Measurements from ENCODE around the gene TSPAN3.
A peak's percentile ranks its signal among the peaks of the same experiment; 100 is the strongest.

The TSPAN3 gene

GRCh38 chr15:77019521-77020331 is 51.2 kb downstream of the TSPAN3 start:
- Mint-ChIP-seq H3K36me3 (peaks cover 2% of the 10 kb centered on the region), H3K27me3 (no peaks in the 10 kb centered on the region), H3K4me3 (peak overlapping the region; percentile 73), H3K9me3 (ENCODE audit: low read depth) (no peaks in the 10 kb centered on the region), H3K27ac (peak overlapping the region; percentile 92), H3K4me1 (ENCODE audit: low read depth) (peaks cover 82% of the 10 kb centered on the region)

- H3K27me3 Mint-ChIP-seq = no peaks in the 10 kb centered on the region
Observed at GRCh38 chr15:77018796-77019505, 52.0 kb downstream of the TSPAN3 start.

GRCh38 chr15:77017761-77018720 is 52.9 kb downstream of the TSPAN3 start:
- H3K27ac Mint-ChIP-seq = peak overlapping the region; percentile 77
- H3K9me3 Mint-ChIP-seq (ENCODE audit: low read depth) = no peaks in the 10 kb centered on the region
- H3K4me1 Mint-ChIP-seq (ENCODE audit: low read depth) = peaks cover 88% of the 10 kb centered on the region
- H3K27me3 Mint-ChIP-seq = no peaks in the 10 kb centered on the region
- H3K4me3 Mint-ChIP-seq = no peak overlapping the region
- H3K36me3 Mint-ChIP-seq = peaks cover 2% of the 10 kb centered on the region

More at GRCh38 chr15:77018796-77019505, 52.0 kb downstream of the TSPAN3 start:
- H3K4me3 Mint-ChIP-seq = peak overlapping the region; percentile 73
- peaks cover 2% of the 10 kb centered on the region for H3K36me3 Mint-ChIP-seq
- peak overlapping the region; percentile 92 for H3K27ac Mint-ChIP-seq
- no peaks in the 10 kb centered on the region for H3K9me3 Mint-ChIP-seq (ENCODE audit: low read depth)
- H3K4me1 Mint-ChIP-seq (ENCODE audit: low read depth) = peaks cover 87% of the 10 kb centered on the region

DNA sequence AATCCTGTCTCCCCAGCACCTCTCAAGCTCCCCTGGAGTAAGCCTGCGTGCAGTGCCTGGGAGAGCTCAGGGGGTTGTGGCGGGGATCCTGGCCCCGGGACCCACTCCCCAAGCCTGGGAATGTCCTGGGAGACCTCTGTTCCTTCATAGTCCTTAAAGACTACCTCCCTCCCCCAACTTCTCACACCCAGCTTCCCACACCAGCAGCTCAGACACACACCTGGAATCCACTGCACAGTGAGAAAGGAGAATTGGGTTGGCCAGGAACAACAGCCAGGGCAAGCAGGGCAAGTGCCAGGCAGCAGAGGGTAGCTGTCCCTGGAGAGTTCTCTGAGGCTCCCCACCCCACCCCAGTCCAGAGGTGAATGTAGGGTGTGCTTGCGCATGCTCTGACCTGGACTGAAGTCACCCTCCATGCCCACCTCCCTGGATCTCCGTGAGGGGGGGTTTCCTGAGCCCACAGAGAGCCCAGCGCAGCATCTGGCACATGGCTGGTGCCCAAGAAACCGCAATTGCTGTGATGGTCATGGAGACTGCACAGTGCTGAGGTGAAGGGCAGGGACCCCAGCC is 53.7 kb downstream of the TSPAN3 start:
- Mint-ChIP-seq H3K27ac (peak overlapping the region; percentile 77), H3K27me3 (no peaks in the 10 kb centered on the region), H3K36me3 (peaks cover 2% of the 10 kb centered on the region), H3K4me3 (no peak overlapping the region), H3K9me3 (ENCODE audit: low read depth) (no peaks in the 10 kb centered on the region), H3K4me1 (ENCODE audit: low read depth) (peaks cover 88% of the 10 kb centered on the region)

- no peak overlapping the region for H3K4me3 Mint-ChIP-seq
- peaks cover 2% of the 10 kb centered on the region for H3K36me3 Mint-ChIP-seq
- H3K27me3 Mint-ChIP-seq = no peaks in the 10 kb centered on the region
- H3K4me1 Mint-ChIP-seq (ENCODE audit: low read depth) = peaks cover 85% of the 10 kb centered on the region
- no peak overlapping the region for H3K27ac Mint-ChIP-seq
- no peaks in the 10 kb centered on the region for H3K9me3 Mint-ChIP-seq (ENCODE audit: low read depth)
Observed at GRCh38 chr15:77016321-77016695, 54.6 kb downstream of the TSPAN3 start.

- H3K9me3 Mint-ChIP-seq (ENCODE audit: low read depth) = no peaks in the 10 kb centered on the region
- H3K27ac Mint-ChIP-seq = peak overlapping the region; percentile 94
- peaks cover 2% of the 10 kb centered on the region for H3K36me3 Mint-ChIP-seq
- H3K4me1 Mint-ChIP-seq (ENCODE audit: low read depth) = peaks cover 85% of the 10 kb centered on the region
- H3K4me3 Mint-ChIP-seq = peak overlapping the region; percentile 57
- no peaks in the 10 kb centered on the region for H3K27me3 Mint-ChIP-seq
Observed at GRCh38 chr15:77015646-77016320, 55.1 kb downstream of the TSPAN3 start.

DNA sequence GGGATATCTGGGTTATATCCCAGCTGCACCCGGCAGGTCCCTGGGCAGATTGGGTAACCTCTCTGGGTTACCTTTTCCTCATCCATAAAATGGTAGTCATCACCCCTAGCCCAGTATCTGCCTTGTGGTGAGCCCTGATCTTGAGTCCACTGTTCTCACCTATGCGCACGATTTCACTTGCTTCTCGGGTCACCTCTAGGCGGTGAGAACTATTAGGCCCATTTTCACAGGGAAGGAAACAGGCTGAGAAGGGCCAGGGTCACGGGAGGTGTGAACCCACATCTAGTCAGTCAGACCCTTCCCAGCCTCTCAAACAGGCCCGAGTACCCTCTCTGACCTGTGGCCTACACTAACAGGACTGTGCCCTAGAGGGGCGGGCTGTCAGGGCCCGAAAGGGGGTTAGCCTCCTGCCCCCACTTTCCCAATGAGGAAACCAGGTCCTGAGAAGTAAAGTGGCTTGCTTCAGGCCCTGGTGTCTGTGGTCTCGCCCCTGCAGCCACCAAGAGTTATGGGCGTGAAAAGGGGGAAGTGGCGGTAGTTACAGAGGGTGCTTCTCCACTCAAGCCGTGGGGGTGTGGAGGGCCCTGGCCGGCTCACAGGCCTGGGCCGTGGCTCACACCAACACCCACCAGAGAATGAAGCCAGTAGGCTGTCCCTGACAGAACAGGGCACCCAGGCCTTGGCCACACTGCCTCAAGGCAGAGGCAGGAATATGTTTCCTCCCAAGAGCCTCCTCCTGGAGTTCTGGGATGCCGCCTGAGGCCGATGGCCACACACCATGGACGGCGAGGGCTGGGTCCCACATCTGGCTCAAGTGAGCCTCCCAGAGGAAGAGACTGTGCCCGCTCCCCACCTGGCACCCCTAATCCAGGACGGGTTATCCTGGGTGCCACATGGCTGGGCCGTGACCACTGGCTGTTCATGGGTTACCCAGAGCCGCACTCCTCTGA is 56.5 kb downstream of the TSPAN3 start:
- H3K9me3 Mint-ChIP-seq (ENCODE audit: low read depth) = no peaks in the 10 kb centered on the region
- H3K4me3 Mint-ChIP-seq = peak overlapping the region; percentile 63
- H3K27me3 Mint-ChIP-seq = no peaks in the 10 kb centered on the region
- H3K4me1 Mint-ChIP-seq (ENCODE audit: low read depth) = peaks cover 84% of the 10 kb centered on the region
- no peaks in the 10 kb centered on the region for H3K36me3 Mint-ChIP-seq
- H3K27ac Mint-ChIP-seq = peak overlapping the region; percentile 94

DNA sequence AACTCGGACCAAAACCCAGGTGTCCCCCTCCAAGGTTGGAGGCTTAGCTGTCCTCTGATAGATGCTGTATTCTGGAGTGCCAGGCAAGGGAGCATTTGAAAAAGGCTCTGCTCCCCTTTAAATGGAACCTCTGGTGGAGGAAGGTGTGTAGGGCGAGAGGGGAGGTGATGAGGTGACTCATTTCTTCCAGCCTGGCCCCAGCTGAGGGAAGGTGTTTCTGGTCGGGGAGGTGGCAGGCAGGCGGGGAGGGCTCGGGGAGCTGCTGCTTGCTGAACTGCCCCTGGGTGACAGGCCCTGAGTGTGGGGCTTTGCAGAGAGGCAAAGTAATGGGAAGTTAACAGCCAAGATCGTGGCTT is 57.2 kb downstream of the TSPAN3 start:
- Mint-ChIP-seq H3K9me3 (ENCODE audit: low read depth) (no peaks in the 10 kb centered on the region), H3K27ac (peak overlapping the region; percentile 94), H3K4me3 (peak overlapping the region; percentile 63), H3K36me3 (no peaks in the 10 kb centered on the region), H3K27me3 (no peaks in the 10 kb centered on the region), H3K4me1 (ENCODE audit: low read depth) (peaks cover 81% of the 10 kb centered on the region)

DNA sequence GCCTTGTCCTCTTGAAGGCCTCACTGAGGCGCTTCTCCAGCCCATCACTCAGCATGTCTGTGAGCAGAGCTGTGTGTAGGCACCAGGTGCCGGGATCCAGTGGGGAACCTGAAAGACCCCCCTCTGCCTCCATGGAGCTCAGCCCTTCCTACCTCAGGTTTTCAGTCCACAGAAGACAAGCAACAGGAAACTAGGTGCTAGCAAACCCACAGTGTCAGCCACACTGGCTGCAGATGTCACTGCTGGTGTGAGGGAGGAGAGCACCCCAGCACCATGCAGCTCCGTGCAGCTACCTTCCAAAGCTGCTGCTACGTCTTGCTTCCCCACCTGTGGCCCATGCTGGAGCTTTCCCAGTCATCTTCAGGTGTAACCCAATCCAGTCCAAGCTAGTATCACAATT is 58.0 kb downstream of the TSPAN3 start:
- peak overlapping the region; percentile 63 for H3K4me3 Mint-ChIP-seq
- peak overlapping the region; percentile 94 for H3K27ac Mint-ChIP-seq
- no peaks in the 10 kb centered on the region for H3K27me3 Mint-ChIP-seq
- H3K36me3 Mint-ChIP-seq = no peaks in the 10 kb centered on the region
- peaks cover 79% of the 10 kb centered on the region for H3K4me1 Mint-ChIP-seq (ENCODE audit: low read depth)
- H3K9me3 Mint-ChIP-seq (ENCODE audit: low read depth) = no peaks in the 10 kb centered on the region

GRCh38 chr15:77012117-77012712 is 58.7 kb downstream of the TSPAN3 start:
- H3K9me3 Mint-ChIP-seq (ENCODE audit: low read depth) = no peaks in the 10 kb centered on the region
- peak overlapping the region; percentile 94 for H3K27ac Mint-ChIP-seq
- H3K4me1 Mint-ChIP-seq (ENCODE audit: low read depth) = peaks cover 75% of the 10 kb centered on the region
- no peaks in the 10 kb centered on the region for H3K27me3 Mint-ChIP-seq
- H3K36me3 Mint-ChIP-seq = no peaks in the 10 kb centered on the region
- H3K4me3 Mint-ChIP-seq = peak overlapping the region; percentile 63

DNA sequence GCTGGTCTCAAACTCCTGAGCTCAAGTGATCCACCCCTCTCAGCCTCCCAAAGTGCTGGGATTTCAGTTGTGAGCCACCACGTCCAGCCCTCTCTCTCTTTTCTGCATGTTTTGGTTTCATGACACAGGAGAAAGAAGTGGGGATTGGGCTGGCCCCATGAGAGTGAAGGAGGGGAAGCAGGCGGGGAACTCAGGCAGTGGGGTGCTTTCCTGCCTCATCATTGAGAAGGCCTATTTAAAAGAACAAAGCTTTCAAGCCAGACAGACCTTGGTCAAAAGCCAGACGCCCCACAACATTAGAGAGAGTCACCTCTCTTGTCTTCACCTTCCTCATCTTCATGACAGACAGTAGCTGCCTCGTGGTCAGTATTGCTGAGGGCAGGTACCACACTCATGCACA is 60.1 kb downstream of the TSPAN3 start:
- H3K4me1 Mint-ChIP-seq (ENCODE audit: low read depth) = peaks cover 77% of the 10 kb centered on the region
- no peaks in the 10 kb centered on the region for H3K9me3 Mint-ChIP-seq (ENCODE audit: low read depth)
- H3K36me3 Mint-ChIP-seq = no peaks in the 10 kb centered on the region
- no peak overlapping the region for H3K4me3 Mint-ChIP-seq
- H3K27me3 Mint-ChIP-seq = no peaks in the 10 kb centered on the region
- peak overlapping the region; percentile 83 for H3K27ac Mint-ChIP-seq

DNA sequence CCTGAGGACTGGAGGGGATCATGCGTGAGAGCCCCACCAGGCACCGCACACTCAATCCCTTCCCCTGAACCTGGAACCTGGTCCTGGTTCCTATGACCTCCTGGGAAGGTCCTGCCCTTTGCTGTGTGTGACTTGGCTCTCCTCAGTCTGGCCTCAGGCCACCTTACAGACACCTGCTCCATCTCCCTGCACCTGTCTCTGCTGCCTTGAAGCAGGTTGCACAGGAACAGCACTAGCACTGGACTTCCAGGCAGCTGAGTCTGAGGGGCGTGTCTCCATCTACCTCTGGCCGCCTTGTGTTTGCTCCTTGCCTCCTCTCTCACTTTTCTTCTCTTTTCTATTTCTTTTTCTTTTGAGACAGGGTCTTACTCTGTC is 60.6 kb downstream of the TSPAN3 start:
- Mint-ChIP-seq H3K27me3 (no peaks in the 10 kb centered on the region), H3K4me3 (peak overlapping the region; percentile 17), H3K36me3 (no peaks in the 10 kb centered on the region), H3K4me1 (ENCODE audit: low read depth) (peaks cover 79% of the 10 kb centered on the region), H3K27ac (peak overlapping the region; percentile 83), H3K9me3 (ENCODE audit: low read depth) (no peaks in the 10 kb centered on the region)

All from activated naive CD8-positive, alpha-beta T cell (primary cell).